ENCODE data around the gene MYZAP.

GRCh38 chr15:57575363-57575762 lies 16.3 kb upstream of the MYZAP start:
- no peak for TF ChIP-seq CTCF (conservative IDR thresholded peaks at IDR 0.05; ENCODE audit: low read depth, low read length)
- no peak for TF ChIP-seq EZH2 (IDR thresholded peaks at IDR 0.05; ENCODE audit: borderline replicate concordance, low read depth, low read length, poor library complexity, severe bottlenecking)
